ENCODE data around the gene ZNF862.

Gene ZNF862

GRCh38 chr7:149844445-149844844, 6.3 kb downstream of the ZNF862 start:
- DNase-seq: no peak
- TF ChIP-seq EZH2 (IDR thresholded peaks at IDR 0.05; ENCODE audit: borderline replicate concordance, low read depth, low read length, severe bottlenecking) (no peak), CTCF (IDR thresholded peaks at IDR 0.05; ENCODE audit: borderline replicate concordance, extremely low read depth, low read length, poor library complexity, severe bottlenecking) (no peak)
- Histone ChIP-seq H3K4me1 (ENCODE audit: insufficient read depth, low read length) (peaks cover 9% of the 10 kb centered on the region), H3K4me3 (ENCODE audit: low read depth in 1 of 2, low read length in 2 of 2) (no peak overlapping the region), H3K36me3 (ENCODE audit: insufficient read depth, low read length) (peaks cover 31% of the 10 kb centered on the region), H3K79me2 (ENCODE audit: insufficient read depth, low read length) (peaks cover 7% of the 10 kb centered on the region), H3K9me3 (ENCODE audit: insufficient read depth, low read length, severe bottlenecking) (no peaks in the 10 kb centered on the region), H2AFZ (ENCODE audit: low read depth, low read length) (no peak overlapping the region), H4K20me1 (ENCODE audit: insufficient read depth, low read length) (peaks cover 8% of the 10 kb centered on the region; the same call in 1 of the 2 replicates), H3K27me3 (ENCODE audit: insufficient read depth, low read length, poor library complexity) (no peaks in the 10 kb centered on the region), H3K9ac (ENCODE audit: low read depth, low read length) (no peak overlapping the region), H3K4me2 (ENCODE audit: insufficient read depth, low read length) (no peak overlapping the region), H3K27ac (ENCODE audit: low read length) (no peak overlapping the region)
- ATAC-seq (ENCODE audit: insufficient read depth, low read depth): no peak

GRCh38 chr7:149845257-149845980, 7.2 kb downstream of the ZNF862 start:
- DNase-seq (no peak), ATAC-seq (ENCODE audit: insufficient read depth, low read depth) (no peak)
- H3K79me2 ChIP-seq (ENCODE audit: insufficient read depth, low read length): peaks cover 3% of the 10 kb centered on the region; the same call in 1 of the 2 replicates
- peaks cover 39% of the 10 kb centered on the region for H3K36me3 ChIP-seq (ENCODE audit: insufficient read depth, low read length)
- no peak for TF ChIP-seq EZH2 (IDR thresholded peaks at IDR 0.05; ENCODE audit: borderline replicate concordance, low read depth, low read length, severe bottlenecking)
- no peak for TF ChIP-seq CTCF (IDR thresholded peaks at IDR 0.05; ENCODE audit: borderline replicate concordance, extremely low read depth, low read length, poor library complexity, severe bottlenecking)
- no peak overlapping the region for H3K4me2 ChIP-seq (ENCODE audit: insufficient read depth, low read length)
- H3K27me3 ChIP-seq (ENCODE audit: insufficient read depth, low read length, poor library complexity): no peaks in the 10 kb centered on the region
- H3K4me1 ChIP-seq (ENCODE audit: insufficient read depth, low read length): peaks cover 4% of the 10 kb centered on the region; the same call in 1 of the 2 replicates
- H3K9me3 ChIP-seq (ENCODE audit: insufficient read depth, low read length, severe bottlenecking): no peaks in the 10 kb centered on the region
- H3K4me3 ChIP-seq (ENCODE audit: low read depth in 1 of 2, low read length in 2 of 2): no peak overlapping the region
- peaks cover 6% of the 10 kb centered on the region; the same call in 1 of the 2 replicates for H4K20me1 ChIP-seq (ENCODE audit: insufficient read depth, low read length)
- no peak overlapping the region for H3K9ac ChIP-seq (ENCODE audit: low read depth, low read length)
- no peak overlapping the region for H3K27ac ChIP-seq (ENCODE audit: low read length)
- H2AFZ ChIP-seq (ENCODE audit: low read depth, low read length): no peak overlapping the region

- Histone ChIP-seq H3K9ac (ENCODE audit: low read depth, low read length) (no peak overlapping the region), H3K4me1 (ENCODE audit: insufficient read depth, low read length) (no peaks in the 10 kb centered on the region), H3K27ac (ENCODE audit: low read length) (no peak overlapping the region), H3K4me2 (ENCODE audit: insufficient read depth, low read length) (no peak overlapping the region), H2AFZ (ENCODE audit: low read depth, low read length) (no peak overlapping the region), H3K36me3 (ENCODE audit: insufficient read depth, low read length) (peaks cover 39% of the 10 kb centered on the region), H3K79me2 (ENCODE audit: insufficient read depth, low read length) (no peaks in the 10 kb centered on the region), H3K4me3 (ENCODE audit: low read depth in 1 of 2, low read length in 2 of 2) (no peak overlapping the region), H4K20me1 (ENCODE audit: insufficient read depth, low read length) (peaks cover 6% of the 10 kb centered on the region; the same call in 1 of the 2 replicates), H3K9me3 (ENCODE audit: insufficient read depth, low read length, severe bottlenecking) (no peaks in the 10 kb centered on the region), H3K27me3 (ENCODE audit: insufficient read depth, low read length, poor library complexity) (no peaks in the 10 kb centered on the region)
- no peak for TF ChIP-seq EZH2 (IDR thresholded peaks at IDR 0.05; ENCODE audit: borderline replicate concordance, low read depth, low read length, severe bottlenecking)
- TF ChIP-seq CTCF (IDR thresholded peaks at IDR 0.05; ENCODE audit: borderline replicate concordance, extremely low read depth, low read length, poor library complexity, severe bottlenecking): no peak
- ATAC-seq (ENCODE audit: insufficient read depth, low read depth) (no peak), DNase-seq (no peak)
Observed at GRCh38 chr7:149846021-149846420, 7.8 kb downstream of the ZNF862 start.
